Measurements from ENCODE around the gene PLXNB2. TPM values are rescaled to one million over a fixed set of nuclear protein-coding genes. Genes with fewer than 3 reads are reported as not detected.

The PLXNB2 gene
- total and polyA plus RNA-seq, 2 of the 4 experiments (the other 2 are of a cell fraction) = 73.1 to 202 TPM

DNA sequence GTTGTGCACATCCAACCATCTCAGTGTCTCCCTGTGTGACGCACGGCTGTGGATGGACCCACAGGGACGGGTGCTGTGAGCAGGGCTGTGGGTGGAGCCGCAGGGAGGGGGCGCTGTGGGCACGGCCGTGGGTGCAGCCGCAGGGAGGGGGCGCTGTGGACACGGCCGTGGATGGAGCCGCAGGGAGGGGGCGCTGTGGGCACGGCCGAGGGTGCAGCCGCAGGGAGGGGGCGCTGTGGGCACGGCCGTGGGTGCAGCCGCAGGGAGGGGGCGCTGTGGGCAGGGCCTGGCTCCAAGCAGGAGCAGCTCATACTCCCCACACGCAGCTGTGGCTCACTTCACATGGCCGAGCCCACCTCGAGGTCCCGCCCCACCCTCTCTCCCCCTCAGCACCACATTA, 31.3 kb downstream of the PLXNB2 start:
- H2BK20ac ChIP-seq (ENCODE audit: low read depth, low read length) = no peak overlapping the region
- no peak overlapping the region for H3K27ac ChIP-seq (ENCODE audit: insufficient read depth, low read length)
- H3K9ac ChIP-seq (ENCODE audit: low read depth, low read length) = no peak overlapping the region
- dilution Hi-C loops (cut with HindIII; ENCODE audit: low sequenced_read_pairs, unreplicated experiment) (no loop called here), in situ Hi-C loops (cut with MboI; ENCODE audit: low sequenced_read_pairs) (loop anchor here (10.0 kb wide), 1 partner anchor 49 kb away; the partner anchor contains the start of gene DENND6B), intact Hi-C loops (cut with micrococcal nuclease) (no loop called here)
- no peak overlapping the region for H3K14ac ChIP-seq (replicated peaks; ENCODE audit: low read depth, low read length)
- no peak overlapping the region for H2BK15ac ChIP-seq (ENCODE audit: low read depth, low read length)
- peaks cover 69% of the 10 kb centered on the region for H3K36me3 ChIP-seq (ENCODE audit: control insufficient read depth, insufficient read depth, low read length)
- ChIA-PET POLR2A (ENCODE audit: unreplicated experiment) (no interaction called here), CTCF (interaction anchor here (0.6 kb wide), 1 partner anchor 28 kb away, joined by 3 read pairs; no protein-coding TSS in a partner anchor)
- peaks cover 49% of the 10 kb centered on the region for H4K20me1 ChIP-seq (ENCODE audit: insufficient read depth, low read length)
- no peaks in the 10 kb centered on the region for H3K9me1 ChIP-seq (ENCODE audit: insufficient read depth, low read length)
- DNase-seq = peak; percentile 43
- BruUV-seq (replicated peaks) = no TSS peak
- no peak overlapping the region for H4K5ac ChIP-seq (ENCODE audit: low read depth, low read length)
- H3K4me2 ChIP-seq (ENCODE audit: low read depth, low read length) = no peak overlapping the region
- TF ChIP-seq, protein P1, sequence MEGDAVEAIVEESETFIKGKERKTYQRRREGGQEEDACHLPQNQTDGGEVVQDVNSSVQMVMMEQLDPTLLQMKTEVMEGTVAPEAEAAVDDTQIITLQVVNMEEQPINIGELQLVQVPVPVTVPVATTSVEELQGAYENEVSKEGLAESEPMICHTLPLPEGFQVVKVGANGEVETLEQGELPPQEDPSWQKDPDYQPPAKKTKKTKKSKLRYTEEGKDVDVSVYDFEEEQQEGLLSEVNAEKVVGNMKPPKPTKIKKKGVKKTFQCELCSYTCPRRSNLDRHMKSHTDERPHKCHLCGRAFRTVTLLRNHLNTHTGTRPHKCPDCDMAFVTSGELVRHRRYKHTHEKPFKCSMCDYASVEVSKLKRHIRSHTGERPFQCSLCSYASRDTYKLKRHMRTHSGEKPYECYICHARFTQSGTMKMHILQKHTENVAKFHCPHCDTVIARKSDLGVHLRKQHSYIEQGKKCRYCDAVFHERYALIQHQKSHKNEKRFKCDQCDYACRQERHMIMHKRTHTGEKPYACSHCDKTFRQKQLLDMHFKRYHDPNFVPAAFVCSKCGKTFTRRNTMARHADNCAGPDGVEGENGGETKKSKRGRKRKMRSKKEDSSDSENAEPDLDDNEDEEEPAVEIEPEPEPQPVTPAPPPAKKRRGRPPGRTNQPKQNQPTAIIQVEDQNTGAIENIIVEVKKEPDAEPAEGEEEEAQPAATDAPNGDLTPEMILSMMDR (conservative IDR thresholded peaks at IDR 0.05; ENCODE audit: low read depth, low read length) = peak; percentile 87
- no peak for TF ChIP-seq NFE2L2 (IDR thresholded peaks at IDR 0.05; ENCODE audit: low read depth, low read length)
- TF ChIP-seq SMC3 (IDR thresholded peaks at IDR 0.05; ENCODE audit: low read depth, low read length) = peak; percentile 30; the same call in 1 of the 2 replicates
- TF ChIP-seq, protein P2, sequence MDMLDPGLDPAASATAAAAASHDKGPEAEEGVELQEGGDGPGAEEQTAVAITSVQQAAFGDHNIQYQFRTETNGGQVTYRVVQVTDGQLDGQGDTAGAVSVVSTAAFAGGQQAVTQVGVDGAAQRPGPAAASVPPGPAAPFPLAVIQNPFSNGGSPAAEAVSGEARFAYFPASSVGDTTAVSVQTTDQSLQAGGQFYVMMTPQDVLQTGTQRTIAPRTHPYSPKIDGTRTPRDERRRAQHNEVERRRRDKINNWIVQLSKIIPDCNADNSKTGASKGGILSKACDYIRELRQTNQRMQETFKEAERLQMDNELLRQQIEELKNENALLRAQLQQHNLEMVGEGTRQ (IDR thresholded peaks at IDR 0.05; ENCODE audit: low read depth, low read length) = no peak
- no peak for TF ChIP-seq CEBPB (IDR thresholded peaks at IDR 0.05; ENCODE audit: low read depth, low read length)
- peak; percentile 35 for TF ChIP-seq RAD21 (IDR thresholded peaks at IDR 0.05; ENCODE audit: low read length)
- no peak for TF ChIP-seq POLR2A (IDR thresholded peaks at IDR 0.05; ENCODE audit: low read depth, low read length)
- TF ChIP-seq MAFK (IDR thresholded peaks at IDR 0.05; ENCODE audit: low read depth, low read length) = no peak
- H2AK5ac ChIP-seq (ENCODE audit: low read depth, low read length) = no peak overlapping the region
- no peak overlapping the region for H3K4ac ChIP-seq (ENCODE audit: low read depth, low read length)
- peaks cover 6% of the 10 kb centered on the region; the same call in 1 of the 2 replicates for H3K4me1 ChIP-seq (ENCODE audit: control insufficient read depth, insufficient read depth, low read length)
- H3K4me3 ChIP-seq (ENCODE audit: insufficient read depth, low read depth, low read length) = no peak overlapping the region
- no peak overlapping the region for H2BK120ac ChIP-seq (ENCODE audit: low read depth, low read length)
- WGBS, 2 experiments (ENCODE audit: extremely low coverage in 2 of 2, insufficient read length in 1 of 2) = 84% methylated on average over 11 of the region's 25 CpGs; no CpG with 5 or more reads in 1 of the 2 experiments
- no peaks in the 10 kb centered on the region for H3K27me3 ChIP-seq (ENCODE audit: control insufficient read depth, insufficient read depth, low read length)
- ATAC-seq (ENCODE audit: low read depth) = peak; percentile 19
- H4K8ac ChIP-seq (ENCODE audit: low read depth in 2 of 2, low read length in 2 of 2) = no peak overlapping the region
- peaks cover 0 to 27% of the 10 kb centered on the region in 2 experiments; a peak in 1 of 4 replicates for H3K79me1 ChIP-seq (ENCODE audit: low read depth in 1 of 2, low read length in 2 of 2)
- H4K91ac ChIP-seq (ENCODE audit: insufficient read depth, low read depth, low read length) = no peak overlapping the region
- no peak overlapping the region for H3K18ac ChIP-seq (ENCODE audit: low read depth, low read length)
- H3K9me3 ChIP-seq (ENCODE audit: control insufficient read depth, insufficient read depth, low read length) = no peaks in the 10 kb centered on the region
- H2AFZ ChIP-seq (replicated peaks; ENCODE audit: low read length, poor library complexity) = peak overlapping the region; percentile 21
- H3K56ac ChIP-seq (ENCODE audit: extremely low read depth, insufficient read depth, low read length) = no peak overlapping the region
- H3K23ac ChIP-seq (ENCODE audit: low read depth, low read length) = no peak overlapping the region
- no peak overlapping the region for H2AK9ac ChIP-seq (replicated peaks; ENCODE audit: low read depth, low read length, poor library complexity)
- no peak overlapping the region for H2BK5ac ChIP-seq (ENCODE audit: low read depth, low read length, poor library complexity, severe bottlenecking)
